Ectodermal cell (in vitro differentiated cells): ENCODE measurements around the gene PID1.

Experiments
- H3K27ac ChIP-seq: 2 replicates; pipeline ENCODE4 v1.7.0; 2013; ENCODE audit warnings: mild to moderate bottlenecking, low read depth, low read length; ENCODE audit not compliant: insufficient read depth, poor library complexity, severe bottlenecking
- H3K27me3 ChIP-seq: 2 replicates; pipeline ENCODE4 v1.7.0; 2013; ENCODE audit warnings: mild to moderate bottlenecking, low read length; ENCODE audit not compliant: insufficient read depth, control insufficient read depth, poor library complexity, severe bottlenecking
- H3K36me3 ChIP-seq: one replicate; pipeline ENCODE4 v1.7.0; 2013; ENCODE audit warnings: low read length; ENCODE audit not compliant: control insufficient read depth, insufficient read depth
- H3K4me1 ChIP-seq: one replicate; pipeline ENCODE4 v1.7.0; 2013; ENCODE audit warnings: low read length; ENCODE audit not compliant: control insufficient read depth, insufficient read depth
- H3K4me3 ChIP-seq: 2 replicates; pipeline ENCODE4 v1.7.0; 2013; ENCODE audit warnings: low read depth, low read length, control low read depth; ENCODE audit not compliant: insufficient read depth
- H3K9me3 ChIP-seq: 2 replicates; pipeline ENCODE4 v1.7.0; 2013; ENCODE audit warnings: mild to moderate bottlenecking, low read length, moderate library complexity; ENCODE audit not compliant: control insufficient read depth
- WGBS, 2 experiments: methylation state at CpG; one replicate each; pipeline ENCODE4 v1.1.7; 2013; ENCODE audit warnings: missing lambda C conversion rate in 2 of 2; 5-methylcytosine and 5-hydroxymethylcytosine counted together

Gene PID1

GRCh38 chr2:229243890-229244560, 27.1 kb downstream of the PID1 start:
- no peak overlapping the region for H3K4me3 ChIP-seq
- H3K36me3 ChIP-seq, result no peaks in the 10 kb centered on the region
- H3K27me3 ChIP-seq, result no peaks in the 10 kb centered on the region
- no peak overlapping the region for H3K27ac ChIP-seq
- no peaks in the 10 kb centered on the region for H3K4me1 ChIP-seq
- peaks cover 7% of the 10 kb centered on the region for H3K9me3 ChIP-seq
- 82 to 91% methylated on average over 1 of the region's 2 CpGs for WGBS, 2 experiments

GRCh38 chr2:229240984-229241491, 30.0 kb downstream of the PID1 start:
- no peaks in the 10 kb centered on the region for H3K36me3 ChIP-seq
- H3K4me1 ChIP-seq, result no peaks in the 10 kb centered on the region
- no peak overlapping the region for H3K27ac ChIP-seq
- no peaks in the 10 kb centered on the region for H3K27me3 ChIP-seq
- H3K9me3 ChIP-seq, result peaks cover 7% of the 10 kb centered on the region
- no peak overlapping the region for H3K4me3 ChIP-seq

- Histone ChIP-seq H3K4me3 (no peak overlapping the region), H3K4me1 (no peaks in the 10 kb centered on the region), H3K9me3 (peaks cover 7% of the 10 kb centered on the region), H3K36me3 (no peaks in the 10 kb centered on the region), H3K27me3 (no peaks in the 10 kb centered on the region), H3K27ac (no peak overlapping the region)
- WGBS, 2 experiments, result 91 to 95% methylated on average over 2 of the region's 2 CpGs
Measured at GRCh38 chr2:229239021-229239420, 32.1 kb downstream of the PID1 start.

- 44% methylated on average over 2 of the region's 2 CpGs; no CpG with 5 or more reads in 1 of the 2 experiments for WGBS, 2 experiments
- peaks cover 9% of the 10 kb centered on the region for H3K9me3 ChIP-seq
Measured at GRCh38 chr2:229237270-229237669, 33.8 kb downstream of the PID1 start.

GRCh38 chr2:229235131-229235914, 35.8 kb downstream of the PID1 start:
- WGBS, 2 experiments, result 78 to 81% methylated on average over 8 to 9 of the region's 9 CpGs
- no peaks in the 10 kb centered on the region for H3K4me1 ChIP-seq
- H3K27me3 ChIP-seq, result no peaks in the 10 kb centered on the region
- H3K27ac ChIP-seq, result no peak overlapping the region
- H3K9me3 ChIP-seq, result peaks cover 2% of the 10 kb centered on the region
- no peaks in the 10 kb centered on the region for H3K36me3 ChIP-seq
- H3K4me3 ChIP-seq, result no peak overlapping the region

More at GRCh38 chr2:229237270-229237669, 33.8 kb downstream of the PID1 start:
- Histone ChIP-seq H3K4me1 (no peaks in the 10 kb centered on the region), H3K4me3 (no peak overlapping the region), H3K27ac (no peak overlapping the region), H3K36me3 (no peaks in the 10 kb centered on the region), H3K27me3 (no peaks in the 10 kb centered on the region)

- H3K4me1 ChIP-seq, result no peaks in the 10 kb centered on the region
- 92 to 93% methylated on average over 7 of the region's 7 CpGs for WGBS, 2 experiments
- H3K4me3 ChIP-seq, result no peak overlapping the region
- H3K36me3 ChIP-seq, result no peaks in the 10 kb centered on the region
- H3K27me3 ChIP-seq, result no peaks in the 10 kb centered on the region
- H3K27ac ChIP-seq, result no peak overlapping the region
- H3K9me3 ChIP-seq, result peaks cover 2% of the 10 kb centered on the region
Measured at GRCh38 chr2:229231885-229232284, 39.2 kb downstream of the PID1 start.

- 94 to 96% methylated on average over 3 of the region's 3 CpGs for WGBS, 2 experiments
- H3K4me3 ChIP-seq, result no peak overlapping the region
- H3K27ac ChIP-seq, result no peak overlapping the region
- H3K27me3 ChIP-seq, result no peaks in the 10 kb centered on the region
- H3K36me3 ChIP-seq, result no peaks in the 10 kb centered on the region
- H3K9me3 ChIP-seq, result peaks cover 2% of the 10 kb centered on the region
- no peaks in the 10 kb centered on the region for H3K4me1 ChIP-seq
Measured at GRCh38 chr2:229231328-229231868, 39.7 kb downstream of the PID1 start.

GRCh38 chr2:229230911-229231310, 40.2 kb downstream of the PID1 start:
- Histone ChIP-seq H3K4me3 (no peak overlapping the region), H3K36me3 (no peaks in the 10 kb centered on the region), H3K27ac (no peak overlapping the region), H3K4me1 (no peaks in the 10 kb centered on the region), H3K27me3 (no peaks in the 10 kb centered on the region), H3K9me3 (peaks cover 2% of the 10 kb centered on the region)
- 68 to 70% methylated on average over 4 of the region's 4 CpGs for WGBS, 2 experiments

- Histone ChIP-seq H3K9me3 (peaks cover 2% of the 10 kb centered on the region), H3K27ac (no peak overlapping the region)
- 87 to 98% methylated on average over 2 of the region's 2 CpGs for WGBS, 2 experiments
Measured at GRCh38 chr2:229230256-229230655, 40.8 kb downstream of the PID1 start.

GRCh38 chr2:229226382-229226781, 44.7 kb downstream of the PID1 start:
- 93 to 96% methylated on average over 2 of the region's 2 CpGs for WGBS, 2 experiments
- no peaks in the 10 kb centered on the region for H3K27me3 ChIP-seq
- H3K27ac ChIP-seq, result no peak overlapping the region
- H3K4me3 ChIP-seq, result no peak overlapping the region
- H3K9me3 ChIP-seq, result no peaks in the 10 kb centered on the region
- no peaks in the 10 kb centered on the region for H3K36me3 ChIP-seq
- no peaks in the 10 kb centered on the region for H3K4me1 ChIP-seq

More at GRCh38 chr2:229230256-229230655, 40.8 kb downstream of the PID1 start:
- Histone ChIP-seq H3K27me3 (no peaks in the 10 kb centered on the region), H3K4me1 (no peaks in the 10 kb centered on the region), H3K36me3 (no peaks in the 10 kb centered on the region), H3K4me3 (no peak overlapping the region)
